CD4-positive, alpha-beta T cell treated with Interleukin-6 at 100 ng/mL for 8 hours (primary cell): ENCODE results near the gene KCND3.

ENCODE experiments used
- DNase-seq: peaks from one replicate; pipeline ENCODE4 v3.0.0-alpha.2; 2020; ENCODE audit warnings: mixed read lengths, low spot score

Gene KCND3

GRCh38 chr1:111959436-111959835 lies 30.0 kb downstream of the KCND3 start:
- DNase-seq, result no peak

DNA sequence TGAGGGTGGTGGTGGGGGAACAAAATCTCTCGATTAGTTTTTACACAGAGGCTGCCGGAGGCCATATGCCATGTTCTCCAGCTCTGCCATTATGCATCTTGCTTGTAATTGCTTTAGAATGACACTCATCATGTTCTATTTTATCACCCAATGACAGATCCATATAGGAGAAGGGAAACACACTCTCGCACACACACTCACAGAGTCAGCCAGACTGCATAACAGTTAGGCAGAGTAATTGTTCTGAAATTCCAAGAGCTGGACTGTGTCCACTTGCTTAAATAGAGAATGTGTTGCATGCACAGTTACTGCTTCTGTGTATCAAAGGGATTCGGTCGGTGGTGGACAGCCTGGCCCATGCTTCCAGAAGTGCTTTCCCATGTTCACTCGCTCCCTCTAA lies 30.6 kb downstream of the KCND3 start:
- no peak for DNase-seq

DNA sequence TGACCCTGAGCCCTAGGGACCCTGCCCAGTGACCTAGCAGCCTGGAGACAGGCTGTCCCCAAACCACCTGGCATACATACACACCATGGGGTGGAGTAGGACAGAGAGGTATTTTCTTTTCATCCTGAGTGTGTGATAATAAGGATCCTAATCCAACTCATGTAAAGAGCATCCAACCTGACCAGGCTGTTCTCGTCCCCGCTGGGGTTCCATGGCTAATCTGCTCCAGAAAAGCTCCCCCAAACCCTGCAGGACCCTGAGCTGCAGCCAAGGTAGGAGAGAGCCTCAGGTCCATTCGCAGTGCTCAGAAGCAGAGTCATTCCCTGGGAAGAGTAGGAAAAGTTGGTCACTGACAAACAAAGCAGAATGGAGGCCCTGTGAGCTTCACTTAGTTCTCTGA lies 31.4 kb downstream of the KCND3 start:
- no peak for DNase-seq

- no peak for DNase-seq
Observed at GRCh38 chr1:111956155-111956771, 33.2 kb downstream of the KCND3 start.

DNA sequence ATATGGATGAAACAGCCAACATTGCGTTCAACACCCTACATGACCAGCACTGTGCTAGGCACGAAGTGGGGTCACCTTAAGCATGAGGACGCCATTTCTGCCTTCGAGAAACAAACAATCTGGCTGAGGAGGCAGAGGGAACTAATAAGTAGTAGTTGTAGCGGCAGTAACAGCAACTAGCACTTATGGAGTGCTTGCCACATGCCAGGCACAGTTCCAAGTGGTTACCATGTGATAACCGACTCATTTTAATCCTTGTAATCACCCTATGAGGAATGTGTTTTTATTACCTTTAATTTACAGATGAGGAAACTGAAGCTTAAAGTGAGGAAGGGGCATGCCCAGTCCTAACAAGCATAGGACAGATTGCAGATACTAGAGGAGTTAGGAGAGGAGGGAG lies 33.7 kb downstream of the KCND3 start:
- no peak for DNase-seq

DNA sequence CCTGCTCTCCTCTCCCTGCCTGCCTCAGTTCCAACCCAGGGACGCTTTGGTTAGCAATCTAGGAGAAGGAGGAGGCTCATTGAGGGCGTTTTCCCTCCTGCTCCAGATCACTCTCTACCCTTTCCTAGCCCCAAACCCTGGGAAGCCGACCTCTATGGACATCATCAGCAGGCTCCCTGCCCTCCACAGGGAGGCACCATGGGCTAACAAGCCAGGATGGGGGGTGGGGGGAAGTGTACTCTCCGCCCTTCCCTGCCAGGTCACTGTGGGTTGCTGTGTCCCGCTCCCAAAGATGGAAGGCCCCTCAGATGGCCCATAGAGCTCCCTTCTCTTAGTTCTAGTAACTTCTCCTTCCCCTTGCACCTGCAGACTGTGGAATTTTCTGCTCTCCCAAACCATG lies 35.7 kb downstream of the KCND3 start:
- DNase-seq, result no peak

DNA sequence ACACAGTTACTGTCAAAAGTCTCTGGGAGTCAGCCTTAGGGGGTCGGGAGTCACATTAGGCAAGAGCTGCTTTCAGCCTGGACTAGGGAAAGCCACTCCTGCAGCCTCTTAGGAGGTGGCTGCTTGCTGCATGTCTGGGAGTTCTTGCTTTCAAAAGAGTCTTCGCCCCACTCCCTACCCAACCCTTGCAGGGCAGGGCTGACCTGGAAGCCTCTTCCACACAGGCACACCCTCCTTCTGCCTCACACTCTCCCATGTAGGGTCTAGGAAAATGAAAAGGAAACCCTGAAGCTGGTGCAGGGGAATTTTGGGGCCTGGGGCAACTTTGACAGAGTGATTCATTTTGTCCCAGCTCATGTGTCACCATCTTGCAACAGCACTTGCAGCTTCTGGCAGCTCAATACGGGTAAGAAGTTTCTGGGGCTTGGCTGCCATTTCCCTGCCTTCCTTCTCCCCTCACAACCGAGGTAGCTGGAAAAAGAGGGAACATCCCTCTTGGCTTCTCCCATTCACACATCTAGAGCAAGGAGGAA lies 37.3 kb downstream of the KCND3 start:
- no peak for DNase-seq

GRCh38 chr1:111948209-111949171 lies 41.0 kb downstream of the KCND3 start:
- DNase-seq, result no peak

DNA sequence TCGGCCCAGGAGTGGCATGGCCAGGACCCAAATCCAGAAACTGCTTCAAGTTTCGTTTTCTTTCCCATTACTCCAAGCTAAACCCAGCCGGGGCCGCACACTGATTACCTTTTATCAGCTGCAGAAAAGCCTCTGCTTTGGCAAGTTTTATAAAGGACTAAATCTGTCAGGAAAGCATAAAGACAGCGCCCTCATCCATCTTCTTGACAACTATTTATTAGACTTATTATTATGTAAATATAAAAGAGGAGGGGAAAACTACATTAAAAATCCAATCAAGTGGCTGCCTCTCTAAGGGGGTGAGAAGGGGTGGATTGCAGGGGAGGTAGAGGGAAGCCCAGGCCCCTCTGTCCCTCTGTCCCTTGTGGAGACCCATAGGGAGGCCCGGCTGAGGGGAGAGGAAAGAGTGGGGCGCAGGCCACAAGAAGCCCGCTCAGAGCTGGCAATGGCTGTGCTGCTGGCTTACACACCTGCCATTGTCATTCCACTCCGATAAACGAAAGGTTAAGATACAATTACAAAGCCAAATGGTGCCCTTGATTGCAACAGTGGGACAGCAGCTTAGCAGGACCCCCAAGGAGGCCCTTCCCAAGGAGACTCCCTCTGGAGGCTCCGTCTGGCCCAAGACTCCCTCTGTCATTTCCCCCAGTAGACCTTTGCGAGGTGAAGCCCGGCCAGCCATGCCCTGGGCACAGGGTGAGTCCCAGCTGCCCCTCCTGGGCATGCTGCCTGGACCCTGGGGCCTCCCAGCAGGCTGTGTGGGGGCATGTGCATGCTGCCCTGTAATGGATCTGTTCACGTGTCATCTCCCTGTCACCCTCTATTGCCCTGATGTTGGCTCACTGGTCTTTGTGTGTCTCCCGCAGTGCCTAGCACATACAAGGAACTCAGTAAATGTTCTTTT lies 45.4 kb downstream of the KCND3 start:
- DNase-seq, result no peak

GRCh38 chr1:111943066-111943465 lies 46.4 kb downstream of the KCND3 start:
- no peak for DNase-seq

- no peak for DNase-seq
Observed at GRCh38 chr1:111938536-111938935, 50.9 kb downstream of the KCND3 start.

DNA sequence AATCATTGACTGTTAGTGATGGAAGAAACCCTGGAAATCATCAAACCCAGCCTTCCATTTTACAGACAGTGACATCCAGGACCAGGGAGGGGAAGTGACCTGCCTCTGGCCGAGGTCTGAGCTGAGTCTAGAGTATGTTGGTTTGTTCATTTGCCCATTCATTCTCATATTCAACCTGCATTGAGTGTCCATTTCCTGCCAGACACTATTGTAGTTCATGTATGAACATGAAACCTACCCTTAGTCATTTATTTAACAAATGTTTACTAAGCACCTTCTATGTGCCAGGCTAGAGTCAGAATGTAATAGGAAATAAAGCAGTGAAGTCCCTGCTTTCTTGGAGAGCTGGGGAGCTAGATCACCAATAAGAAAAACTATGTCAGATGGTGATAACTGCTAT lies 51.3 kb downstream of the KCND3 start:
- DNase-seq, result no peak

DNA sequence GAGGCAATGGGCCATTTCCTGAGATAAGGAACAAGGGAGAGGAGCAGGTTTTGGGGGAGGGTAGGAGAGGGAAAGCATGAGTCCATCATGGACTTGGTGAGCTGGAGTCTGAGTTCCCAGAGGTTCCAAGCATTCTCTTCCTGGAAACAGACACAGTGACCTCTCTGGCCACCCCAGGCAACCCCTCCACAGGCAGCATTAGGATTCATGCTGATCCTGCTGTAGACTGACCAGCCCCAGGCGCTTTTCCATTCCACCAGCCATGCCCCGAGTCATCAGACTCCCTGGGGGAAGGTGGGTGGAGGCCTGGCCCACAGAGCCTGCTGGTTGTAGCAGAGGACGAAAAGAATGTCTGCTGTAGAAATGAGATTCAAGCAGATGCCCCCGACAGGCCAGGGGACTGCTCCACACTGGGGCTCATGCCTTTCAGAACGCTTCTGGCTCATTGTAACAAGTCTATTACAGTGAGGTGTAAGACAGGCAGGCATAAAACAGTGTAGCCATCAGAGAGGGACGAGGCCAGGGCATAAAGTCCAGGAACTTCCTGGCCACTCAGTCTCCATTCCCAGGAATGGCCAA lies 52.2 kb downstream of the KCND3 start:
- DNase-seq, result no peak

GRCh38 chr1:111934106-111934852 lies 55.2 kb downstream of the KCND3 start:
- no peak for DNase-seq

DNA sequence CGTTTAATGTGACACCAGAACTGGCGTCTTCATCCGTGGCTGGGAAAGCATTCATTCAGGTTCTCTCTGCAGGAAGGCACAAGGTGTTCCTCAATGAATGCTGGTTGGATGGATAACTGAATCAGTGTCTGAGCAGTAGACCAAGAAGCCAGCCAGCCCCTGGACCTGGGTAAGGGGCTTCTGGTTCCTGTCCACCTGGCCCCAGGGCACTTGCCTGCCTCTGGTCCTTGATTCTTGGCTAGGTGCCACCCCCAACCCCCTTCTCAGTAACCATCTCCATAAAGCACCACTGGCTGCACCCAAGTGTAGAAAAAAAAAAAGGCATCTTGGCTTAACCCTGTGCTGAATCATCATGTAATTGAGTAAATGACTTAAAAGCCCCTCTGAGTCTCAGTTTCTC lies 59.1 kb downstream of the KCND3 start:
- DNase-seq, result no peak

GRCh38 chr1:111928531-111928930 lies 60.9 kb downstream of the KCND3 start:
- DNase-seq, result no peak

DNA sequence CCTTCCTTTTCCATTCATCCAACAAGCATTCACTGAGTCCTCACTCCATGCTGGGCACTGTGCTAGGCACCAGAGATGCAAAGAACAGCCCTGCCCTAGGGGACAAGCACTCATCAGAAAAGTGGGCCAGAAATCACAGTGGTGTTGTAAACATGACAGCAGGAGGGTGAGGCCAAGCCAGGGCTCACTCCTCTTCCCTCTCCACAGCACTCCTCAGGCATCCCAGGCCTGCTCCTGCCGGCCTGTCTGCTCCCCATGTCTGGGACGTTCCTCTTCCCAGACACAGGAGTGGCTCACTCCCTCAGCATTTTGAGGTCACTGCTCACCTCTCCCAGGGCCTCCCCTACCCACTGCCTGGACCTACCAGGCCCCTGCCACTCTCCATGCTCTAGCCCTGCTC lies 61.8 kb downstream of the KCND3 start:
- DNase-seq, result no peak

DNA sequence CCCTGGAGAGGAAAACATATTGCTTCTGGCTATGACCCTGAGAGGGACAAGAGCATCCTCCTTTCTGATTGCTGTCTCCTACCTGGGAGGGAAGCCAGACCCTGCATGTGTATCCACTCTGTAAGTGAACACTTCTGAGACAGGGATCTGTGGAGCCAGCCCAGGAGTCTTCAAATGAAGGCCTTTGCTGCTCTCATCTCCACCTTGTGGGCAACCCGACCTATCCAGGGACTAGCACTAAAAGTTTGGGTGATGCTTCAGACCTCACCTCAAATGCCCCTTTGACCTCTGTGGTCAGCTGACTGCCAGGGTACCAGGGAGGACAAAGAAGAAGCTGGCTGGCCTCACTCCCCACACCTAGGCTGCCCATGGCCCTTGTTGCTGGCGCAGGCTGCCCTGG lies 64.7 kb downstream of the KCND3 start:
- no peak for DNase-seq

GRCh38 chr1:111923766-111924165 lies 65.7 kb downstream of the KCND3 start:
- no peak for DNase-seq

DNA sequence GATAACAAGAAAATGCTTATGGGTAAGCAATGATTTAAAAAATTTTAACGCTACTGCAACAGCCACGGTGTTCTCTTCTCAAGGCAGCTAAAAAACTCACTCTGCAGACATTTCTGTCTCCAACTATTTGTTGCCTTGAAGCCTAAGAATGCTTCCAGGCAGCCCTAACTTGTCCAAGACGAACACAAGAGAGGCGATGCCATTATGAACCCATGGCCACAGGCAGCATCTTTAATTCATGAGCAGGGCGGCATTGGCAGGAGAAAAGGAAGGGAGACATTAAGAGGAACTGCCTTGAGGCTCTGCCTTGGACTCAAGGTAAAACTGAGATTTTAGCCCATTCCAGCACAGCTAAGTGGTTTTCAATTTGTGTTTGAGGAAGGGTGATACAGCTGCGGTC lies 67.5 kb downstream of the KCND3 start:
- no peak for DNase-seq
